Caco-2 (cell line): ENCODE measurements around the gene SCGN. TPM values are rescaled to one million over a fixed set of nuclear protein-coding genes. Genes with fewer than 3 reads are reported as not detected.

ENCODE experiments used
- BruUV-seq: library from RNA; stranded (reverse); fragments of 400-500 nt; replicated peaks from 2 replicates; lab custom pipeline; 2021; lab: Mats Ljungman, UMichigan
- CTCF ChIA-PET: fragments of 300-600 bp; sonication (Branson Sonifier 250); formaldehyde crosslinking; loops from one replicate; lab custom pipeline; 2022; ENCODE audit warnings: antibody characterized with exemption; lab: Charles Lee
- POLR2A ChIA-PET: fragments of 300-600 bp; sonication (Branson Sonifier 250); formaldehyde crosslinking; loops from one replicate; lab custom pipeline; 2022; ENCODE audit warnings: antibody characterized with exemption; lab: Charles Lee
- DNase-seq, 2 experiments: peaks; one replicate each; pipeline versions ENCODE4 v3.0.0 to v3.0.0-alpha.2; 2020 to 2022
- H3K27me3 ChIP-seq: replicated peaks from 2 replicates; pipeline ENCODE4 v1.6.0; 2011; ENCODE audit warnings: low read length; ENCODE audit not compliant: control insufficient read depth, insufficient read depth
- H3K36me3 ChIP-seq: 2 replicates; pipeline ENCODE4 v1.5.1; 2011; ENCODE audit warnings: low read length; ENCODE audit not compliant: control insufficient read depth, insufficient read depth
- H3K4me1 ChIP-seq: fragments of 250-450 bp; sonication (Bioruptor Pico); 2 replicates; pipeline ENCODE4 v1.5.1; 2020; ENCODE audit warnings: mild to moderate bottlenecking
- H3K4me3 ChIP-seq: 2 replicates; pipeline ENCODE4 v1.5.1; 2011; ENCODE audit warnings: low read depth, mild to moderate bottlenecking, control low read depth, low read length
- H3K9me3 ChIP-seq: fragments of 250-450 bp; sonication (Bioruptor Pico); 2 replicates; pipeline ENCODE4 v1.5.1; 2020; ENCODE audit warnings: mild to moderate bottlenecking, moderate library complexity
- H3K27ac Mint-ChIP-seq: one replicate; pipeline ENCODE4 v1.8.0; 2022; ENCODE audit warnings: mixed read lengths; ENCODE audit not compliant: unreplicated experiment
- H3K27me3 Mint-ChIP-seq: one replicate; pipeline ENCODE4 v1.8.0; 2022; ENCODE audit warnings: mixed read lengths; ENCODE audit not compliant: insufficient read depth, unreplicated experiment
- H3K36me3 Mint-ChIP-seq: one replicate; pipeline ENCODE4 v1.8.0; 2022; ENCODE audit warnings: mild to moderate bottlenecking, mixed read lengths; ENCODE audit not compliant: insufficient read depth, unreplicated experiment
- H3K4me1 Mint-ChIP-seq: one replicate; pipeline ENCODE4 v1.8.0; 2022; ENCODE audit warnings: low read depth, mixed read lengths; ENCODE audit not compliant: unreplicated experiment
- H3K4me3 Mint-ChIP-seq: one replicate; pipeline ENCODE4 v1.8.0; 2022; ENCODE audit warnings: mild to moderate bottlenecking, moderate library complexity, mixed read lengths; ENCODE audit not compliant: unreplicated experiment
- H3K9me3 Mint-ChIP-seq: one replicate; pipeline ENCODE4 v1.8.0; 2022; ENCODE audit warnings: mixed read lengths; ENCODE audit not compliant: unreplicated experiment
- intact Hi-C: fragments of 100-400 bp; cut with micrococcal nuclease; formaldehyde crosslinking; loops from one replicate; pipeline ENCODE4 v1.10.0; 2022; ENCODE audit not compliant: unreplicated experiment
- total RNA-seq: library from RNA; stranded (reverse); gene quantifications from 2 replicates; pipeline ENCODE4 v1.2.3, GENCODE V29; 2022
- TF ChIP-seq, protein P1 (sequence below), 2 experiments: fragments of 200-600 bp in 1 of 2; IDR thresholded peaks; 1 replicate in 1 of 2; 2 replicates in 1 of 2; pipeline versions ENCODE4 v1.5.1 to v1.8.0; 2011 to 2022; ENCODE audit warnings: antibody characterized with exemption in 1 of 2, control low read depth in 1 of 2, inconsistent platforms in 1 of 2, low read depth in 1 of 2, low read length in 1 of 2, mild to moderate bottlenecking in 1 of 2, moderate library complexity in 1 of 2; ENCODE audit not compliant: insufficient read depth in 1 of 2, severe bottlenecking in 1 of 2, unreplicated experiment in 1 of 2

SCGN gene
- total RNA-seq, 1 experiment from 2014 or later, result 7.7 TPM

DNA sequence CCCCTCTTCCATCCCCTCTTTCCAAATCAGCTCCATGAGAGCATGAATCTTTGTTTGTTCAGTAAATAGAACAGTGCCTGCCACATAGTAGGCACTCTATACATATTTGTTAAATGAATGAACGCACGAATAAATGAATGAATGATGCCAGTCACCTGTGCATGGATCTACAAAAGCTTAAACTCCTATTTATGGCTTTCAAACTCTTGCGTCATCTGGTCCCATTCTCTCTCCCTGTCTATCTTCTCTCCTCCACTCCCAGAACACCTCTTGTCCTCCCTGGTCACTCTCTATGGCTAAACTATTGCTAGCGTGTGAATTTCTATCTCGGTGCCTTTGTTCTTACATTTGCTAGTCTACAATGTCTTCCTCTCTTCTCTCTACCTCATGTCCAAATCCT lies 24.8 kb downstream of the SCGN start:
- BruUV-seq, result no TSS peak
- no peaks in the 10 kb centered on the region for H3K27me3 Mint-ChIP-seq

DNA sequence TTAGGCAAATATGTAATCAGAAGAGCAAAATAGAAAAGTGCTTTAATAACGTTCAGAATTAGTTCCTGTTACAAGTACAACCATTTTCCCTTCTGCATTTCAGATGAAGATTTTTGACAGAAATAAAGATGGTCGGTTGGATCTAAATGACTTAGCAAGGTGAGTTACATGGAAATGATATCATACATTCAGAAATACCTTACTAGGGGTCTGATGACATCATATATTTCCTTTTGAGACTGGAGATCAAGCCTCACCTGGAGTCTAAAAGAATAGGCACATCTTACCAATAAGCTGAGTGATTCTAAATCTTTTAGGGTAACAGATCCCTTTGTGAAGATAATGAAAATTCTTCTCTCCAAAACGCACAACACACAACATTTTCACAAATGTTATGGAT lies 29.8 kb downstream of the SCGN start:
- H3K27me3 ChIP-seq, result no peaks in the 10 kb centered on the region

More for the DNA sequence above, 24.8 kb downstream of the SCGN start:
- intact Hi-C loops, result no loop called here
- no peak overlapping the region for H3K27ac Mint-ChIP-seq
- Histone ChIP-seq H3K4me1 (no peaks in the 10 kb centered on the region), H3K4me3 (no peak overlapping the region), H3K9me3 (no peaks in the 10 kb centered on the region), H3K27me3 (no peaks in the 10 kb centered on the region), H3K36me3 (no peaks in the 10 kb centered on the region)
- no peaks in the 10 kb centered on the region for H3K9me3 Mint-ChIP-seq
- H3K4me1 Mint-ChIP-seq, result no peaks in the 10 kb centered on the region
- no peaks in the 10 kb centered on the region for H3K36me3 Mint-ChIP-seq
- DNase-seq, result no peak
- H3K4me3 Mint-ChIP-seq, result no peak overlapping the region
- TF ChIP-seq, protein P1, sequence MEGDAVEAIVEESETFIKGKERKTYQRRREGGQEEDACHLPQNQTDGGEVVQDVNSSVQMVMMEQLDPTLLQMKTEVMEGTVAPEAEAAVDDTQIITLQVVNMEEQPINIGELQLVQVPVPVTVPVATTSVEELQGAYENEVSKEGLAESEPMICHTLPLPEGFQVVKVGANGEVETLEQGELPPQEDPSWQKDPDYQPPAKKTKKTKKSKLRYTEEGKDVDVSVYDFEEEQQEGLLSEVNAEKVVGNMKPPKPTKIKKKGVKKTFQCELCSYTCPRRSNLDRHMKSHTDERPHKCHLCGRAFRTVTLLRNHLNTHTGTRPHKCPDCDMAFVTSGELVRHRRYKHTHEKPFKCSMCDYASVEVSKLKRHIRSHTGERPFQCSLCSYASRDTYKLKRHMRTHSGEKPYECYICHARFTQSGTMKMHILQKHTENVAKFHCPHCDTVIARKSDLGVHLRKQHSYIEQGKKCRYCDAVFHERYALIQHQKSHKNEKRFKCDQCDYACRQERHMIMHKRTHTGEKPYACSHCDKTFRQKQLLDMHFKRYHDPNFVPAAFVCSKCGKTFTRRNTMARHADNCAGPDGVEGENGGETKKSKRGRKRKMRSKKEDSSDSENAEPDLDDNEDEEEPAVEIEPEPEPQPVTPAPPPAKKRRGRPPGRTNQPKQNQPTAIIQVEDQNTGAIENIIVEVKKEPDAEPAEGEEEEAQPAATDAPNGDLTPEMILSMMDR (IDR thresholded peaks at IDR 0.05; ENCODE audit: insufficient read depth in 1 of 2, low read depth in 1 of 2, low read length in 1 of 2, severe bottlenecking in 1 of 2, unreplicated experiment in 1 of 2), result no peak
- CTCF ChIA-PET, result no interaction called here
- POLR2A ChIA-PET, result no interaction called here

DNA sequence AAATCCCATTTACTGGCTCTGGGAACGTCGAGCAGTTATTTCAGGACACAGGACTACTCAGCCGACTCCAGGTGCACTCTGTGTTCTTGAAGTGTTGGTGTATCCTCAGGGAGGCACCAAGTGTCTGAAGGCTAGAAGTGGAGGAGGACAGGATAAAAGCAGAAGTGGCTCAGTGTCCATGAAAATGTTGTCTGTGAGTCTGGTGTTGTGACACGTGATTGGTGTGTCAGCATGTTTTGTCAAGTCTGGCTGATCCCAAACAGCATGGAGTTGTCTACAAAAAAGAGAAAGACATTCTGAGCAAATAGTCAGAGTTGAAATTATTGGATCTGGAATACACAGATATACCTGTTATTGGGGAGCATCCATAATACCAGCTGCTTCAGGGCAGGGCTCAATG lies 30.3 kb downstream of the SCGN start:
- Histone ChIP-seq H3K4me3 (no peak overlapping the region), H3K4me1 (no peaks in the 10 kb centered on the region), H3K9me3 (no peaks in the 10 kb centered on the region), H3K27me3 (no peaks in the 10 kb centered on the region), H3K36me3 (no peaks in the 10 kb centered on the region)
- no TSS peak for BruUV-seq
- Mint-ChIP-seq H3K4me1 (no peaks in the 10 kb centered on the region), H3K4me3 (no peak overlapping the region), H3K27me3 (no peaks in the 10 kb centered on the region), H3K9me3 (no peaks in the 10 kb centered on the region), H3K36me3 (peaks cover 5% of the 10 kb centered on the region), H3K27ac (no peak overlapping the region)
- ChIA-PET CTCF (no interaction called here), POLR2A (no interaction called here)
- TF ChIP-seq, protein P1 (IDR thresholded peaks at IDR 0.05; ENCODE audit: insufficient read depth in 1 of 2, low read depth in 1 of 2, low read length in 1 of 2, severe bottlenecking in 1 of 2, unreplicated experiment in 1 of 2), result no peak
- DNase-seq, result no peak
- intact Hi-C loops, result no loop called here

More for the DNA sequence above, 29.8 kb downstream of the SCGN start:
- H3K4me3 ChIP-seq, result no peak overlapping the region
- DNase-seq, result no peak
- no peaks in the 10 kb centered on the region for H3K9me3 Mint-ChIP-seq
- no peak overlapping the region for H3K4me3 Mint-ChIP-seq
- peaks cover 5% of the 10 kb centered on the region for H3K36me3 Mint-ChIP-seq
- no peaks in the 10 kb centered on the region for H3K36me3 ChIP-seq
- ChIA-PET POLR2A (no interaction called here), CTCF (no interaction called here)
- BruUV-seq, result no TSS peak
- intact Hi-C loops, result no loop called here
- no peaks in the 10 kb centered on the region for H3K9me3 ChIP-seq
- TF ChIP-seq, protein P1 (IDR thresholded peaks at IDR 0.05; ENCODE audit: insufficient read depth in 1 of 2, low read depth in 1 of 2, low read length in 1 of 2, severe bottlenecking in 1 of 2, unreplicated experiment in 1 of 2), result no peak
- H3K27ac Mint-ChIP-seq, result no peak overlapping the region
- no peaks in the 10 kb centered on the region for H3K4me1 Mint-ChIP-seq
- H3K4me1 ChIP-seq, result no peaks in the 10 kb centered on the region
- H3K27me3 Mint-ChIP-seq, result no peaks in the 10 kb centered on the region
